Gastrocnemius medialis (tissue), 4 donors: ENCODE measurements around the gene PSD4. TPM values are rescaled to one million over a fixed set of nuclear protein-coding genes. Genes with fewer than 3 reads are reported as not detected.

Source experiments
- ATAC-seq, 2 donors: fragments of 150-250 bp; one replicate each; pipeline ENCODE4 v1.9.1; 2016
- DNase-seq, 2 donors: peaks; one replicate each; pipeline ENCODE4 v3.0.0-alpha.2; 2019
- H3K27ac ChIP-seq, 4 donors: fragments of 200-600 bp; sonication (generic); 1 replicate in 1 of 4; 2 replicates in 3 of 4; pipeline ENCODE4 v1.5.1; 2016 to 2018; ENCODE audit warnings: mild to moderate bottlenecking in 2 of 4, moderate library complexity in 1 of 4
- H3K27me3 ChIP-seq, 3 donors: fragments of 200-600 bp; sonication (generic) in 2 of 3; 1 replicate in 1 of 3; 2 replicates in 2 of 3; pipeline versions ENCODE4 v1.5.1 to v1.6.0; 2016 to 2019; ENCODE audit warnings: mild to moderate bottlenecking in 1 of 3, moderate library complexity in 1 of 3
- H3K36me3 ChIP-seq, 2 donors: fragments of 200-600 bp; sonication (generic) in 1 of 2; one replicate each; pipeline ENCODE4 v1.5.1; 2017 to 2018
- H3K4me1 ChIP-seq, 2 donors: fragments of 200-600 bp; sonication (generic) in 1 of 2; one replicate each; pipeline ENCODE4 v1.5.1; 2016 to 2017; ENCODE audit warnings: mild to moderate bottlenecking in 2 of 2
- H3K4me3 ChIP-seq, 4 donors: fragments of 200-600 bp; sonication (generic) in 3 of 4; 1 replicate in 1 of 4; 2 replicates in 3 of 4; pipeline ENCODE4 v1.5.1; 2016 to 2019; ENCODE audit warnings: mild to moderate bottlenecking in 2 of 4
- H3K9me3 ChIP-seq, 3 donors: fragments of 200-600 bp; sonication (generic) in 2 of 3; 1 replicate in 1 of 3; 2 replicates in 2 of 3; pipeline ENCODE4 v1.5.1; 2016 to 2019
- POLR2A ChIP-seq, 2 donors: fragments of 450-650 bp; IDR thresholded peaks; one replicate each; pipeline ENCODE4 v1.6.1; 2017; ENCODE audit warnings: antibody characterized with exemption in 2 of 2, mild to moderate bottlenecking in 2 of 2, moderate library complexity in 2 of 2
- in situ Hi-C, 4 donors: fragments of 200-750 bp; cut with MboI; loops; one replicate each; pipeline versions ENCODE4 v1.15.0 to v1.8.0; 2017; ENCODE audit warnings: low sequenced_read_pairs in 4 of 4
- intact Hi-C: fragments of 100-400 bp; cut with DNase I; formaldehyde crosslinking; loops from one replicate; pipeline ENCODE4 v1.15.1; 2023; ENCODE audit warnings: low total_unique reads
- total RNA-seq, 4 donors: library from RNA; depleted of rRNA; stranded (reverse); fragments of >200 nt; gene quantifications; one replicate each; pipeline versions ENCODE4 v1.1.0 to v1.2.3, GENCODE V29; 2016
- TF ChIP-seq, protein P1 (sequence below), 5 experiments: fragments of 450-650 bp in 3 of 5; fragments of 200-600 bp in 2 of 5; sonication (generic) in 2 of 5; IDR thresholded peaks in 4 of 5; conservative IDR thresholded peaks in 1 of 5; 1 replicate in 4 of 5; 2 replicates in 1 of 5; pipeline ENCODE4 v1.5.1; 2016 to 2019; ENCODE audit warnings: antibody characterized with exemption in 5 of 5, mild to moderate bottlenecking in 3 of 5, moderate library complexity in 3 of 5

The PSD4 gene
- total RNA-seq, 4 donors from 2014 or later = 0.32 to 1.3 (median 1.2) TPM

- ATAC-seq (no peak), DNase-seq (no peak)
- Histone ChIP-seq H3K27me3 (no peaks in the 10 kb centered on the region), H3K4me1 (peaks cover under 1 to 4% of the 10 kb centered on the region in 2 donors), H3K4me3 (no peak overlapping the region), H3K27ac (no peak overlapping the region), H3K9me3 (no peaks in the 10 kb centered on the region), H3K36me3 (no peaks in the 10 kb centered on the region)
- intact Hi-C loops (loop anchor here (5.0 kb wide), 1 partner anchor 44 kb away; no protein-coding TSS in a partner anchor), in situ Hi-C loops (loop anchor here in 2 of 4 donors (5.0 kb wide), 1 partner anchor 126 kb away; no protein-coding TSS in a partner anchor)
- TF ChIP-seq, protein P1, sequence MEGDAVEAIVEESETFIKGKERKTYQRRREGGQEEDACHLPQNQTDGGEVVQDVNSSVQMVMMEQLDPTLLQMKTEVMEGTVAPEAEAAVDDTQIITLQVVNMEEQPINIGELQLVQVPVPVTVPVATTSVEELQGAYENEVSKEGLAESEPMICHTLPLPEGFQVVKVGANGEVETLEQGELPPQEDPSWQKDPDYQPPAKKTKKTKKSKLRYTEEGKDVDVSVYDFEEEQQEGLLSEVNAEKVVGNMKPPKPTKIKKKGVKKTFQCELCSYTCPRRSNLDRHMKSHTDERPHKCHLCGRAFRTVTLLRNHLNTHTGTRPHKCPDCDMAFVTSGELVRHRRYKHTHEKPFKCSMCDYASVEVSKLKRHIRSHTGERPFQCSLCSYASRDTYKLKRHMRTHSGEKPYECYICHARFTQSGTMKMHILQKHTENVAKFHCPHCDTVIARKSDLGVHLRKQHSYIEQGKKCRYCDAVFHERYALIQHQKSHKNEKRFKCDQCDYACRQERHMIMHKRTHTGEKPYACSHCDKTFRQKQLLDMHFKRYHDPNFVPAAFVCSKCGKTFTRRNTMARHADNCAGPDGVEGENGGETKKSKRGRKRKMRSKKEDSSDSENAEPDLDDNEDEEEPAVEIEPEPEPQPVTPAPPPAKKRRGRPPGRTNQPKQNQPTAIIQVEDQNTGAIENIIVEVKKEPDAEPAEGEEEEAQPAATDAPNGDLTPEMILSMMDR (IDR thresholded peaks at IDR 0.05 in 4 of 5, conservative IDR thresholded peaks at IDR 0.05 in 1 of 5) = no peak
- TF ChIP-seq POLR2A (IDR thresholded peaks at IDR 0.05) = no peak
These were observed 72.8 kb downstream of the PSD4 start for GRCh38 chr2:113246606-113247005.

- H3K27ac ChIP-seq = no peak overlapping the region
- ATAC-seq = peak; percentile 66 to 71
- in situ Hi-C loops = loop anchor here in 2 of 4 donors (5.0 kb wide), 1 partner anchor 123 kb away; no protein-coding TSS in a partner anchor
- intact Hi-C loops = loop anchor here (1.0 to 5.0 kb wide), 2 partner anchors 47 to 121 kb away; no protein-coding TSS in a partner anchor
- DNase-seq = peak; percentile 44 to 74
- no peaks in the 10 kb centered on the region for H3K36me3 ChIP-seq
- no peak for TF ChIP-seq POLR2A (IDR thresholded peaks at IDR 0.05)
- TF ChIP-seq, protein P1 (IDR thresholded peaks at IDR 0.05 in 4 of 5, conservative IDR thresholded peaks at IDR 0.05 in 1 of 5) = peak; percentile 74 to 92 (median 87)
- H3K4me3 ChIP-seq = no peak overlapping the region
- no peaks in the 10 kb centered on the region for H3K27me3 ChIP-seq
- peaks cover 0 to 3% of the 10 kb centered on the region in 2 donors for H3K4me1 ChIP-seq
- no peaks in the 10 kb centered on the region for H3K9me3 ChIP-seq
These were observed 75.4 kb downstream of the PSD4 start for GRCh38 chr2:113248997-113249770.

- Histone ChIP-seq H3K4me3 (no peak overlapping the region), H3K27me3 (no peaks in the 10 kb centered on the region), H3K36me3 (no peaks in the 10 kb centered on the region), H3K27ac (no peak overlapping the region), H3K9me3 (no peaks in the 10 kb centered on the region), H3K4me1 (peaks cover 0 to 3% of the 10 kb centered on the region in 2 donors)
- in situ Hi-C loops = loop anchor here in 2 of 4 donors (10.0 to 25.0 kb wide), 2 partner anchors 111 to 124 kb away; no protein-coding TSS in a partner anchor
- intact Hi-C loops = loop anchor here (10.0 kb wide), 1 partner anchor 54 kb away; no protein-coding TSS in a partner anchor
- TF ChIP-seq POLR2A (IDR thresholded peaks at IDR 0.05) = no peak
- TF ChIP-seq, protein P1 (IDR thresholded peaks at IDR 0.05 in 4 of 5, conservative IDR thresholded peaks at IDR 0.05 in 1 of 5) = no peak
- DNase-seq (no peak), ATAC-seq (no peak)
These were observed 77.3 kb downstream of the PSD4 start for GRCh38 chr2:113251118-113251517.

DNA sequence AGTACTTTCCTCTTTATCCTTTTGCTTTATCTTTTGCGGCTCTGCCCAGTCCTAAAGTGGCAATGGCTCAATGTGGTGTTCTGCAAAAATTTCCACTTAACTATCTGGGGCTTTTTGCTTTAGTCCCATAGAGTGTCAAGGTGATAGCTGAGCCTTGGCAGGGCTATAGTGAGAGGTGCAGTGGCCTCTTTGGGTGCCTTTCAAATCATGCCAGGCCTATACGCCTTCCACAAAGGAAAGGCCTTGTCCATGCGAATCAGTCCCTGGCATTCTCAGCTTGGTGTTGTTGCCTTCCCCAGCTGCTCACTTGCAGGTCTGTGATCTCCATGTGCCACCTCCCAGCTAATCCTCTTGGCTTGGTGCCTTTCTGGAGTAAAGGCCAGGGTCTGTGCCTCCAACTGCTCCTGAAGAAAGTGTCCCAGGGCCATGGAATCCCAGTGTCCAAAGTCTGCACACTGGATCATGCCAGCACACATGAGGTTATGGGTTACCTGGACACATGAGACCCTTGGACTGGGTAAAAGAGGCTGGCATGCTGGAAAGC is 78.3 kb downstream of the PSD4 start:
- TF ChIP-seq, protein P1 (IDR thresholded peaks at IDR 0.05 in 4 of 5, conservative IDR thresholded peaks at IDR 0.05 in 1 of 5) = no peak
- no peak for TF ChIP-seq POLR2A (IDR thresholded peaks at IDR 0.05)
- no peaks in the 10 kb centered on the region for H3K36me3 ChIP-seq
- H3K4me3 ChIP-seq = no peak overlapping the region
- peaks cover 0 to 7% of the 10 kb centered on the region in 2 donors for H3K4me1 ChIP-seq
- peak; percentile 39 to 44 for ATAC-seq
- intact Hi-C loops (loop anchor here (10.0 kb wide), 1 partner anchor 53 kb away; no protein-coding TSS in a partner anchor), in situ Hi-C loops (loop anchor here in 2 of 4 donors (10.0 to 25.0 kb wide), 2 partner anchors 110 to 123 kb away; no protein-coding TSS in a partner anchor)
- DNase-seq = peak in 1 of 2 donors; percentile 47
- H3K27me3 ChIP-seq = no peaks in the 10 kb centered on the region
- H3K9me3 ChIP-seq = no peaks in the 10 kb centered on the region
- H3K27ac ChIP-seq = peak overlapping the region in 2 of 4 donors; percentile 1 to 20
